Ramos (cell line): ENCODE measurements around the gene SETX.

Experiments
- in situ Hi-C: fragments of 300-500 bp; cut with MboI; formaldehyde crosslinking; loops from one replicate; pipeline ENCODE4 v1.14.3; 2022; ENCODE audit warnings: low sequenced_read_pairs; ENCODE audit not compliant: unreplicated experiment

Gene SETX

GRCh38 chr9:132242621-132243155 lies 112.1 kb downstream of the SETX start:
- in situ Hi-C loops = no loop called here

GRCh38 chr9:132241840-132242620 lies 112.8 kb downstream of the SETX start:
- in situ Hi-C loops = no loop called here

GRCh38 chr9:132241483-132241839 lies 113.3 kb downstream of the SETX start:
- in situ Hi-C loops = no loop called here

- in situ Hi-C loops = no loop called here
Observed at GRCh38 chr9:132240841-132241482, 113.8 kb downstream of the SETX start.

- in situ Hi-C loops = no loop called here
Observed at GRCh38 chr9:132239999-132240840, 114.6 kb downstream of the SETX start.

GRCh38 chr9:132239518-132239917 lies 115.3 kb downstream of the SETX start:
- in situ Hi-C loops = no loop called here

GRCh38 chr9:132238992-132239391 lies 115.8 kb downstream of the SETX start:
- in situ Hi-C loops = no loop called here

GRCh38 chr9:132238026-132238972 lies 116.5 kb downstream of the SETX start:
- in situ Hi-C loops = no loop called here

GRCh38 chr9:132237481-132237880 lies 117.3 kb downstream of the SETX start:
- in situ Hi-C loops = no loop called here

GRCh38 chr9:132236662-132237311 lies 118.0 kb downstream of the SETX start:
- in situ Hi-C loops = no loop called here

GRCh38 chr9:132235894-132236661 lies 118.7 kb downstream of the SETX start:
- in situ Hi-C loops = no loop called here

GRCh38 chr9:132235125-132235524 lies 119.7 kb downstream of the SETX start:
- in situ Hi-C loops = no loop called here

GRCh38 chr9:132234535-132234934 lies 120.3 kb downstream of the SETX start:
- in situ Hi-C loops = no loop called here

- in situ Hi-C loops = no loop called here
Observed at GRCh38 chr9:132233138-132233537, 121.6 kb downstream of the SETX start.

GRCh38 chr9:132232522-132232921 lies 122.3 kb downstream of the SETX start:
- in situ Hi-C loops = no loop called here

- in situ Hi-C loops = no loop called here
Observed at GRCh38 chr9:132231019-132231701, 123.6 kb downstream of the SETX start.

GRCh38 chr9:132230605-132231004 lies 124.2 kb downstream of the SETX start:
- in situ Hi-C loops = no loop called here

- in situ Hi-C loops = no loop called here
Observed at GRCh38 chr9:132228062-132228461, 126.7 kb downstream of the SETX start.
